Measurements from ENCODE around the gene PROCA1. TPM values are rescaled to one million over a fixed set of nuclear protein-coding genes. Genes with fewer than 3 reads are reported as not detected.
A peak's percentile ranks its signal among the peaks of the same experiment; 100 is the strongest.

The PROCA1 gene
- total and polyA plus RNA-seq, 2 of the 13 experiments (the other 11 are each of a cell fraction or from before 2014, with no cell fraction given) = 0.73 to 1.5 TPM

DNA sequence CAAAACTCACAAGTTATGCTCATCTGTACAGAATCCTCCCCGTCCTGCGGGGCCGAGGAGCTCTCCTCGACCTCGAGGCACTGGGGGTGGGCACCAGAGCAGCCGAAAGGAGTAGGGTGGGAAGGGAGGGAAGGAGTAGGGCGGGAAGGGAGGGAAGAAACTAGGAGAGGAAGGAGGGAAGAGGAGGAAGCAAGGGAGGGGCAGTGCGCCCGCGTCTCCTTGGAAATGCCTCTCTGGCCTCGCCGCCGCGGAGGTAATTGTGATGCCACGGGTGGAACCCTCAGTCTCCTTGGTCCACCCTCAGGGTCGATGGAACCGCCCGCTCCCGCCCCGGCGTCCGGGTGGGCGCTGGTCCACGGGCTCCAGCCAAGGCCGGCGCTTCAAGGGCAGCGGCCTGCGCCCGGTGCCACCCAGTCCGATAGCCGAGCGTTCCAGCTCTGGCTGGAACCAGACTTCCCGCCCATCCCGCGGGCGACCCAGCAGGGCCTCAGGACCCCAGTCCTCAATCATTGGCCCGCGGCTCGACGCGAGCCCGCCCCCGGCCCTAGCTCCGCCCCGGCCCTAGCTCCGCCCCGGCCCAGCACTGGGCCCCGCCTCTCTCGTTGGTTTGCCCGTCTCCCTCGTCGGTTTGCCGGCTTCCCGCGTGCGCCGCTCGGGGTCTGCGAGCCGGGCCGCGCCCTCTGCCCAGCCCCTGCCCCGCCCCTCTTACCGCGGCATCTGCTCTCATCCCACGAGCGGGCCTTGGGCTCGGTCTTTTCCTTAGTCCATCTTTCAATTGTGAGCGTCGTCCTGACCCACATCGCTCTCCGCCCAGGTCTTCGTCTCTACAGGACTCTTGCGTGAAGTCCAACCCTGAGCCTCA, 596 bp downstream of the PROCA1 start (continued):
- TF ChIP-seq, protein P1, sequence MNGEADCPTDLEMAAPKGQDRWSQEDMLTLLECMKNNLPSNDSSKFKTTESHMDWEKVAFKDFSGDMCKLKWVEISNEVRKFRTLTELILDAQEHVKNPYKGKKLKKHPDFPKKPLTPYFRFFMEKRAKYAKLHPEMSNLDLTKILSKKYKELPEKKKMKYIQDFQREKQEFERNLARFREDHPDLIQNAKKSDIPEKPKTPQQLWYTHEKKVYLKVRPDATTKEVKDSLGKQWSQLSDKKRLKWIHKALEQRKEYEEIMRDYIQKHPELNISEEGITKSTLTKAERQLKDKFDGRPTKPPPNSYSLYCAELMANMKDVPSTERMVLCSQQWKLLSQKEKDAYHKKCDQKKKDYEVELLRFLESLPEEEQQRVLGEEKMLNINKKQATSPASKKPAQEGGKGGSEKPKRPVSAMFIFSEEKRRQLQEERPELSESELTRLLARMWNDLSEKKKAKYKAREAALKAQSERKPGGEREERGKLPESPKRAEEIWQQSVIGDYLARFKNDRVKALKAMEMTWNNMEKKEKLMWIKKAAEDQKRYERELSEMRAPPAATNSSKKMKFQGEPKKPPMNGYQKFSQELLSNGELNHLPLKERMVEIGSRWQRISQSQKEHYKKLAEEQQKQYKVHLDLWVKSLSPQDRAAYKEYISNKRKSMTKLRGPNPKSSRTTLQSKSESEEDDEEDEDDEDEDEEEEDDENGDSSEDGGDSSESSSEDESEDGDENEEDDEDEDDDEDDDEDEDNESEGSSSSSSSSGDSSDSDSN (CRISPR knock-in tag; IDR thresholded peaks at IDR 0.05) = peak; percentile 87
- no peak for TF ChIP-seq ZNF816 (CRISPR knock-in tag; IDR thresholded peaks at IDR 0.05; ENCODE audit: borderline replicate concordance)
- TF ChIP-seq, protein P2, sequence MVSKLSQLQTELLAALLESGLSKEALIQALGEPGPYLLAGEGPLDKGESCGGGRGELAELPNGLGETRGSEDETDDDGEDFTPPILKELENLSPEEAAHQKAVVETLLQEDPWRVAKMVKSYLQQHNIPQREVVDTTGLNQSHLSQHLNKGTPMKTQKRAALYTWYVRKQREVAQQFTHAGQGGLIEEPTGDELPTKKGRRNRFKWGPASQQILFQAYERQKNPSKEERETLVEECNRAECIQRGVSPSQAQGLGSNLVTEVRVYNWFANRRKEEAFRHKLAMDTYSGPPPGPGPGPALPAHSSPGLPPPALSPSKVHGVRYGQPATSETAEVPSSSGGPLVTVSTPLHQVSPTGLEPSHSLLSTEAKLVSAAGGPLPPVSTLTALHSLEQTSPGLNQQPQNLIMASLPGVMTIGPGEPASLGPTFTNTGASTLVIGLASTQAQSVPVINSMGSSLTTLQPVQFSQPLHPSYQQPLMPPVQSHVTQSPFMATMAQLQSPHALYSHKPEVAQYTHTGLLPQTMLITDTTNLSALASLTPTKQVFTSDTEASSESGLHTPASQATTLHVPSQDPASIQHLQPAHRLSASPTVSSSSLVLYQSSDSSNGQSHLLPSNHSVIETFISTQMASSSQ (IDR thresholded peaks at IDR 0.05; ENCODE audit: low read depth) = no peak
- TF ChIP-seq, protein P2 (CRISPR knock-in tag; IDR thresholded peaks at IDR 0.05; ENCODE audit: borderline replicate concordance) = peak; percentile 56; the same call in 1 of the 2 replicates
- TF ChIP-seq MLLT10 (CRISPR knock-in tag; IDR thresholded peaks at IDR 0.05) = no peak
- TF ChIP-seq, protein P3, sequence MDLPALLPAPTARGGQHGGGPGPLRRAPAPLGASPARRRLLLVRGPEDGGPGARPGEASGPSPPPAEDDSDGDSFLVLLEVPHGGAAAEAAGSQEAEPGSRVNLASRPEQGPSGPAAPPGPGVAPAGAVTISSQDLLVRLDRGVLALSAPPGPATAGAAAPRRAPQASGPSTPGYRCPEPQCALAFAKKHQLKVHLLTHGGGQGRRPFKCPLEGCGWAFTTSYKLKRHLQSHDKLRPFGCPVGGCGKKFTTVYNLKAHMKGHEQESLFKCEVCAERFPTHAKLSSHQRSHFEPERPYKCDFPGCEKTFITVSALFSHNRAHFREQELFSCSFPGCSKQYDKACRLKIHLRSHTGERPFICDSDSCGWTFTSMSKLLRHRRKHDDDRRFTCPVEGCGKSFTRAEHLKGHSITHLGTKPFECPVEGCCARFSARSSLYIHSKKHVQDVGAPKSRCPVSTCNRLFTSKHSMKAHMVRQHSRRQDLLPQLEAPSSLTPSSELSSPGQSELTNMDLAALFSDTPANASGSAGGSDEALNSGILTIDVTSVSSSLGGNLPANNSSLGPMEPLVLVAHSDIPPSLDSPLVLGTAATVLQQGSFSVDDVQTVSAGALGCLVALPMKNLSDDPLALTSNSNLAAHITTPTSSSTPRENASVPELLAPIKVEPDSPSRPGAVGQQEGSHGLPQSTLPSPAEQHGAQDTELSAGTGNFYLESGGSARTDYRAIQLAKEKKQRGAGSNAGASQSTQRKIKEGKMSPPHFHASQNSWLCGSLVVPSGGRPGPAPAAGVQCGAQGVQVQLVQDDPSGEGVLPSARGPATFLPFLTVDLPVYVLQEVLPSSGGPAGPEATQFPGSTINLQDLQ (CRISPR knock-in tag; IDR thresholded peaks at IDR 0.05) = no peak
- TF ChIP-seq ZBTB7A (CRISPR knock-in tag; IDR thresholded peaks at IDR 0.05) = peak; percentile 49; the same call in 1 of the 2 replicates
- peak; percentile 32; the same call in 1 of the 2 replicates for TF ChIP-seq ARHGAP35 (CRISPR knock-in tag; IDR thresholded peaks at IDR 0.05; ENCODE audit: borderline replicate concordance)
- peak; percentile 72 for TF ChIP-seq TMF1 (CRISPR knock-in tag; IDR thresholded peaks at IDR 0.05; ENCODE audit: low read depth)
- TF ChIP-seq PHF8 (CRISPR knock-in tag; IDR thresholded peaks at IDR 0.05) = peak; percentile 75
- no peak for TF ChIP-seq FOXP1 (IDR thresholded peaks at IDR 0.05)
- no peak for TF ChIP-seq FOXP1 (CRISPR knock-in tag; IDR thresholded peaks at IDR 0.05)
- no peak; the same call in none of the 2 replicates for TF ChIP-seq ZSCAN31 (CRISPR knock-in tag; IDR thresholded peaks at IDR 0.05; ENCODE audit: low read depth)
- TF ChIP-seq IKZF4 (CRISPR knock-in tag; IDR thresholded peaks at IDR 0.05; ENCODE audit: borderline replicate concordance, low read depth, not compliant biosample characterization) = peak; percentile 63
- TF ChIP-seq, protein P4, sequence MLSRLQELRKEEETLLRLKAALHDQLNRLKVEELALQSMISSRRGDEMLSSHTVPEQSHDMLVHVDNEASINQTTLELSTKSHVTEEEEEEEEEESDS (CRISPR knock-in tag; IDR thresholded peaks at IDR 0.05; ENCODE audit: borderline replicate concordance) = 0 out of 2 replicates have a peak, but pooled peaks have one; percentile 61
- TF ChIP-seq, protein P5, sequence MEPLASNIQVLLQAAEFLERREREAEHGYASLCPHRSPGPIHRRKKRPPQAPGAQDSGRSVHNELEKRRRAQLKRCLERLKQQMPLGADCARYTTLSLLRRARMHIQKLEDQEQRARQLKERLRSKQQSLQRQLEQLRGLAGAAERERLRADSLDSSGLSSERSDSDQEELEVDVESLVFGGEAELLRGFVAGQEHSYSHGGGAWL (CRISPR knock-in tag; IDR thresholded peaks at IDR 0.05) = peak; percentile 82; the same call in 1 of the 2 replicates

All from HepG2 (cell line).